Endothelial cell of umbilical vein (primary cell): ENCODE results near the gene TFIP11. TPM values are rescaled to one million over a fixed set of nuclear protein-coding genes. Genes with fewer than 3 reads are reported as not detected.

Experiments
- BruUV-seq: library from RNA; stranded (reverse); fragments of 400-500 nt; replicated peaks from 2 replicates; lab custom pipeline; 2021; lab: Mats Ljungman, UMichigan
- CTCF ChIA-PET: fragments of 300-600, 350-600 bp; sonication (Branson Sonifier 250); formaldehyde crosslinking; loops from one replicate; lab custom pipeline; 2021; ENCODE audit warnings: antibody characterized with exemption, inconsistent platforms; lab: Charles Lee
- POLR2A ChIA-PET: fragments of 300-600, 350-600 bp; sonication (Branson Sonifier 250); formaldehyde crosslinking; loops from one replicate; lab custom pipeline; 2021; ENCODE audit warnings: antibody characterized with exemption, inconsistent platforms; lab: Charles Lee
- DNase-seq: peaks from one replicate; pipeline ENCODE4 v3.0.0-alpha.2; 2011; ENCODE audit warnings: low read depth, low spot score
- FAIRE-seq: peaks from 2 replicates; lab custom pipeline; 2011; peaks lifted over from hg19 to GRCh38; lab: Jason Lieb, UNC
- H2AFZ ChIP-seq: 2 replicates; pipeline ENCODE4 v1.6.0; 2012; ENCODE audit warnings: low read depth, low read length, control low read depth, inconsistent platforms
- H3K27ac ChIP-seq: 2 replicates; pipeline ENCODE4 v1.5.1; 2011; ENCODE audit warnings: low read depth, mild to moderate bottlenecking, control low read depth, low read length, moderate library complexity; ENCODE audit not compliant: insufficient read depth
- H3K27me3 ChIP-seq, 2 experiments: 2 replicates each; pipeline versions ENCODE4 v1.6.0 to v1.6.1; 2011; ENCODE audit warnings: low read length in 2 of 2, mixed read lengths in 1 of 2; ENCODE audit not compliant: control insufficient read depth in 2 of 2, insufficient read depth in 2 of 2
- H3K36me3 ChIP-seq, 2 experiments: 2 replicates in 1 of 2; 3 replicates in 1 of 2; pipeline ENCODE4 v1.5.1; 2011; ENCODE audit warnings: low read length in 2 of 2, mild to moderate bottlenecking in 1 of 2, moderate library complexity in 1 of 2; ENCODE audit not compliant: control insufficient read depth in 2 of 2, insufficient read depth in 2 of 2; ENCODE audit errors: extremely low read depth in 1 of 2
- H3K4me1 ChIP-seq: 3 replicates; pipeline ENCODE4 v1.5.1; 2011; ENCODE audit warnings: mild to moderate bottlenecking, low read length; ENCODE audit not compliant: control insufficient read depth, insufficient read depth; ENCODE audit errors: extremely low read depth
- H3K4me2 ChIP-seq: 2 replicates; pipeline ENCODE4 v1.6.1; 2011; ENCODE audit warnings: low read length, control low read depth, mixed read lengths; ENCODE audit not compliant: insufficient read depth
- H3K4me3 ChIP-seq, 3 experiments: fragments of 200-600 bp in 1 of 3; sonication (generic), shearing (Covaris generic) in 1 of 3; replicated peaks in 1 of 3; 2 replicates each; pipeline ENCODE4 v1.5.1; 2011 to 2016; ENCODE audit warnings: control low read depth in 3 of 3, low read length in 3 of 3, mild to moderate bottlenecking in 2 of 3, inconsistent platforms in 1 of 3, low read depth in 1 of 3, moderate library complexity in 1 of 3; ENCODE audit not compliant: insufficient read depth in 1 of 3
- H3K79me2 ChIP-seq: 2 replicates; pipeline ENCODE4 v1.6.0; 2012; ENCODE audit warnings: low read length, inconsistent platforms; ENCODE audit not compliant: control insufficient read depth, insufficient read depth
- H3K9ac ChIP-seq: replicated peaks from 2 replicates; pipeline ENCODE3; 2011; ENCODE audit warnings: low read length, control low read depth; ENCODE audit not compliant: insufficient read depth; ENCODE audit errors: extremely low read depth
- H3K9me1 ChIP-seq: replicated peaks from 3 replicates; pipeline ENCODE4 v1.6.0; 2011; ENCODE audit warnings: mild to moderate bottlenecking, low read length; ENCODE audit not compliant: control insufficient read depth, insufficient read depth; ENCODE audit errors: extremely low read depth
- H3K9me3 ChIP-seq: replicated peaks from 2 replicates; pipeline ENCODE4 v1.5.1; 2012; ENCODE audit warnings: low read length, inconsistent platforms; ENCODE audit not compliant: control insufficient read depth, insufficient read depth
- H4K20me1 ChIP-seq: replicated peaks from 2 replicates; pipeline ENCODE3; 2011; ENCODE audit warnings: mild to moderate bottlenecking, low read length; ENCODE audit not compliant: control insufficient read depth, insufficient read depth; ENCODE audit errors: extremely low read depth
- EZH2 ChIP-seq: IDR thresholded peaks from 2 replicates; pipeline ENCODE4 v1.6.1; 2012; ENCODE audit warnings: borderline replicate concordance, low read depth, mild to moderate bottlenecking, moderate library complexity, low read length, inconsistent platforms; ENCODE audit not compliant: severe bottlenecking
- FOS ChIP-seq: IDR thresholded peaks from 2 replicates; pipeline ENCODE4 v1.6.1; 2011; ENCODE audit warnings: mild to moderate bottlenecking, low read length, moderate library complexity, borderline replicate concordance; ENCODE audit not compliant: insufficient read depth
- GATA2 ChIP-seq: IDR thresholded peaks from 2 replicates; pipeline ENCODE4 v1.7.0; 2011; ENCODE audit warnings: low read depth, mild to moderate bottlenecking, moderate library complexity, mixed read lengths, low read length; ENCODE audit not compliant: insufficient read length, insufficient read depth
- JUN ChIP-seq: IDR thresholded peaks from 2 replicates; pipeline ENCODE4 v1.6.1; 2011; ENCODE audit warnings: borderline replicate concordance, low read depth; ENCODE audit not compliant: insufficient read length, insufficient read depth
- MAX ChIP-seq: IDR thresholded peaks from 2 replicates; pipeline ENCODE4 v1.6.1; 2011; ENCODE audit not compliant: insufficient read depth, insufficient read length
- MYC ChIP-seq: IDR thresholded peaks from one replicate; pipeline ENCODE4 v1.6.1; 2011; ENCODE audit warnings: mild to moderate bottlenecking, low read depth, low read length
- POLR2A ChIP-seq: IDR thresholded peaks from 2 replicates; pipeline ENCODE4 v1.6.1; 2012; ENCODE audit warnings: low read depth, mild to moderate bottlenecking, control low read depth, low read length
- POLR2AphosphoS5 ChIP-seq: IDR thresholded peaks from 2 replicates; pipeline ENCODE4 v1.6.1; 2012; ENCODE audit warnings: low read depth, mild to moderate bottlenecking, control low read depth, low read length, moderate library complexity; ENCODE audit not compliant: insufficient read depth
- dilution Hi-C: fragments of 300-500 bp; cut with MboI; formaldehyde crosslinking; loops from one replicate; pipeline ENCODE4 v1.15.0; 2019; ENCODE audit warnings: low sequenced_read_pairs; ENCODE audit not compliant: extremely low pct_ligation_motif_present
- intact Hi-C: fragments of 100-400 bp; cut with micrococcal nuclease; formaldehyde crosslinking; loops from one replicate; pipeline ENCODE4 v1.10.0; 2022
- polyA plus RNA-seq, 4 experiments: library from polyadenylated mRNA; depleted of rRNA in 3 of 4; stranded (reverse) in 3 of 4; unstranded in 1 of 4; fragments of >200 nt; gene quantifications; 2 replicates each; pipeline versions ENCODE4 v1.2.1 to v1.2.3, GENCODE V29; 2011 to 2012; ENCODE audit warnings: missing spikeins in 1 of 4
- total RNA-seq: library from RNA; stranded (reverse); gene quantifications from 2 replicates; pipeline ENCODE4 v1.2.3, GENCODE V29; 2021
- TF ChIP-seq, protein P1 (sequence below), 2 donors: IDR thresholded peaks; 1 replicate in 1 of 2; 2 replicates in 1 of 2; pipeline ENCODE4 v1.5.1; 2011; ENCODE audit warnings: low read length in 2 of 2, mild to moderate bottlenecking in 2 of 2, moderate library complexity in 2 of 2, control low read depth in 1 of 2, inconsistent platforms in 1 of 2, low read depth in 1 of 2; ENCODE audit not compliant: insufficient read depth in 1 of 2; ENCODE audit errors: extremely low read depth in 1 of 2

TFIP11 gene
- total and polyA plus RNA-seq, 2 donors (not counting 3 experiments of a cell fraction or from before 2014, with no cell fraction given): 35.7 to 54.9 TPM

DNA sequence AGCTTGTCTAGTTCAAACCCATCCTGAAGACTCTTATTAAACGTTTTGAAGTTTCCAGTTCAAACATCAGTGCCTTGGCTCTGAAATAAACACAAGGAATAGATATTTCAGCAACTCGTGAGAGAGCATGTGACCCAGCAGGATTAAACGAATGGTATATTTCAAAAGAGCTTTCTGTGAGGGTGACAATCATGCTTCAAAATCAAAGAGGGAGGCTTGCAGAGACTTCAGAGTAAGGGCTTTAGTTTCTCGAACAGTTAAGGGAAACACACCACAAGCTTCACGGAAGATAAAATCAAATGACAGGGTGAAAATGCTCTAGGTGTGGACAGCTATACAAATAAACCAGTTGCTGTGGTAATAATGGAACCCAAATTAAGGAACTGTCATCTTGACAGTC, 30.1 kb downstream of the TFIP11 start:
- no peaks in the 10 kb centered on the region for H3K9me1 ChIP-seq
- ChIA-PET POLR2A (no interaction called here), CTCF (interaction anchor here (1.2 kb wide), 1 partner anchor 118 kb away, joined by 3 read pairs; no protein-coding TSS in a partner anchor)
- dilution Hi-C loops: no loop called here
- H3K9me3 ChIP-seq: no peaks in the 10 kb centered on the region
- H3K36me3 ChIP-seq: peaks cover 2 to 5% of the 10 kb centered on the region in 2 experiments
- intact Hi-C loops: no loop called here
- peaks cover 46% of the 10 kb centered on the region for H3K79me2 ChIP-seq
- no TSS peak for BruUV-seq
- FAIRE-seq (no peak), DNase-seq (no peak)
- no peaks in the 10 kb centered on the region for H3K27me3 ChIP-seq
- H4K20me1 ChIP-seq: no peaks in the 10 kb centered on the region
- TF ChIP-seq MAX (no peak), JUN (no peak), EZH2 (no peak), MYC (no peak), POLR2A (no peak), POLR2AphosphoS5 (no peak), GATA2 (no peak), FOS (no peak)
- TF ChIP-seq, protein P1, sequence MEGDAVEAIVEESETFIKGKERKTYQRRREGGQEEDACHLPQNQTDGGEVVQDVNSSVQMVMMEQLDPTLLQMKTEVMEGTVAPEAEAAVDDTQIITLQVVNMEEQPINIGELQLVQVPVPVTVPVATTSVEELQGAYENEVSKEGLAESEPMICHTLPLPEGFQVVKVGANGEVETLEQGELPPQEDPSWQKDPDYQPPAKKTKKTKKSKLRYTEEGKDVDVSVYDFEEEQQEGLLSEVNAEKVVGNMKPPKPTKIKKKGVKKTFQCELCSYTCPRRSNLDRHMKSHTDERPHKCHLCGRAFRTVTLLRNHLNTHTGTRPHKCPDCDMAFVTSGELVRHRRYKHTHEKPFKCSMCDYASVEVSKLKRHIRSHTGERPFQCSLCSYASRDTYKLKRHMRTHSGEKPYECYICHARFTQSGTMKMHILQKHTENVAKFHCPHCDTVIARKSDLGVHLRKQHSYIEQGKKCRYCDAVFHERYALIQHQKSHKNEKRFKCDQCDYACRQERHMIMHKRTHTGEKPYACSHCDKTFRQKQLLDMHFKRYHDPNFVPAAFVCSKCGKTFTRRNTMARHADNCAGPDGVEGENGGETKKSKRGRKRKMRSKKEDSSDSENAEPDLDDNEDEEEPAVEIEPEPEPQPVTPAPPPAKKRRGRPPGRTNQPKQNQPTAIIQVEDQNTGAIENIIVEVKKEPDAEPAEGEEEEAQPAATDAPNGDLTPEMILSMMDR (IDR thresholded peaks at IDR 0.05; ENCODE audit: extremely low read depth in 1 of 2, insufficient read depth in 1 of 2, low read depth in 1 of 2, low read length in 2 of 2): no peak
- H3K4me1 ChIP-seq: peaks cover 23% of the 10 kb centered on the region
- H3K9ac ChIP-seq: no peak overlapping the region
- H3K27ac ChIP-seq: no peak overlapping the region
- H2AFZ ChIP-seq: no peak overlapping the region
- no peak overlapping the region for H3K4me3 ChIP-seq
- no peak overlapping the region for H3K4me2 ChIP-seq
